CD14-positive monocyte (primary cell): ENCODE measurements around the gene RRBP1. TPM values are rescaled to one million over a fixed set of nuclear protein-coding genes. Genes with fewer than 3 reads are reported as not detected.

ENCODE experiments used
- DNase-seq, 3 donors: peaks; one replicate each; pipeline ENCODE4 v3.0.0-alpha.2; 2011 to 2022
- H2AFZ ChIP-seq: 2 replicates; pipeline ENCODE4 v1.6.0; 2012; ENCODE audit warnings: mild to moderate bottlenecking, low read depth, low read length, inconsistent platforms; ENCODE audit not compliant: insufficient read depth, poor library complexity, severe bottlenecking
- H3K27ac ChIP-seq, 2 donors: 1 replicate in 1 of 2; 2 replicates in 1 of 2; pipeline ENCODE4 v1.5.1; 2012 to 2013; ENCODE audit warnings: low read length in 2 of 2, control low read depth in 1 of 2, inconsistent platforms in 1 of 2, low read depth in 1 of 2, mild to moderate bottlenecking in 1 of 2
- H3K27me3 ChIP-seq, 2 donors: one replicate each; pipeline versions ENCODE4 v1.6.0 to v1.6.1; 2011 to 2013; ENCODE audit warnings: low read length in 2 of 2; ENCODE audit not compliant: control insufficient read depth in 2 of 2, insufficient read depth in 2 of 2
- H3K36me3 ChIP-seq, 2 donors: replicated peaks in 1 of 2; 1 replicate in 1 of 2; 2 replicates in 1 of 2; pipeline versions ENCODE4 v1.5.1 to v1.6.1; 2012 to 2013; ENCODE audit warnings: low read length in 2 of 2, control low read depth in 1 of 2, inconsistent platforms in 1 of 2, mild to moderate bottlenecking in 1 of 2; ENCODE audit not compliant: insufficient read depth in 2 of 2, control insufficient read depth in 1 of 2
- H3K4me1 ChIP-seq, 2 donors: 1 replicate in 1 of 2; 2 replicates in 1 of 2; pipeline versions ENCODE4 v1.5.1 to v1.6.1; 2012 to 2013; ENCODE audit warnings: low read length in 2 of 2, control low read depth in 1 of 2, inconsistent platforms in 1 of 2, mild to moderate bottlenecking in 1 of 2, moderate library complexity in 1 of 2; ENCODE audit not compliant: insufficient read depth in 2 of 2, control insufficient read depth in 1 of 2
- H3K4me2 ChIP-seq: replicated peaks from 2 replicates; pipeline ENCODE3; 2012; ENCODE audit warnings: low read length, moderate library complexity, mild to moderate bottlenecking; ENCODE audit not compliant: poor library complexity, severe bottlenecking; ENCODE audit errors: extremely low read depth
- H3K4me3 ChIP-seq, 3 experiments: fragments of 200-600 bp in 1 of 3; sonication (generic) in 1 of 3; replicated peaks in 1 of 3; 1 replicate in 2 of 3; 2 replicates in 1 of 3; pipeline ENCODE4 v1.5.1; 2011 to 2013; ENCODE audit warnings: low read length in 3 of 3, mild to moderate bottlenecking in 3 of 3, control low read depth in 2 of 3, low read depth in 2 of 3, inconsistent platforms in 1 of 3, moderate library complexity in 1 of 3
- H3K79me2 ChIP-seq: 2 replicates; pipeline ENCODE4 v1.6.0; 2012; ENCODE audit warnings: mild to moderate bottlenecking, control low read depth, inconsistent platforms, low read length, moderate library complexity; ENCODE audit not compliant: insufficient read depth
- H3K9ac ChIP-seq: 2 replicates; pipeline ENCODE4 v1.6.0; 2017; ENCODE audit warnings: low read length, mild to moderate bottlenecking; ENCODE audit not compliant: insufficient read depth, poor library complexity, severe bottlenecking
- H3K9me3 ChIP-seq, 2 donors: replicated peaks in 1 of 2; 1 replicate in 1 of 2; 2 replicates in 1 of 2; pipeline versions ENCODE4 v1.5.1 to v1.6.1; 2012 to 2013; ENCODE audit warnings: low read length in 2 of 2, control low read depth in 1 of 2; ENCODE audit not compliant: control insufficient read depth in 1 of 2, insufficient read depth in 1 of 2
- H4K20me1 ChIP-seq: 2 replicates; pipeline ENCODE4 v1.6.0; 2012; ENCODE audit warnings: mild to moderate bottlenecking, low read length, control low read depth, moderate library complexity; ENCODE audit not compliant: insufficient read depth
- H3K27ac Mint-ChIP-seq, 7 donors: one replicate each; pipeline ENCODE4 v1.8.0; 2020; ENCODE audit warnings: mild to moderate bottlenecking in 7 of 7, mixed read lengths in 7 of 7, moderate library complexity in 6 of 7, inconsistent platforms in 2 of 7
- H3K27me3 Mint-ChIP-seq, 3 donors: one replicate each; pipeline ENCODE4 v1.8.0; 2021 to 2022; ENCODE audit warnings: low read depth in 3 of 3, mild to moderate bottlenecking in 3 of 3, mixed read lengths in 3 of 3, moderate library complexity in 3 of 3, inconsistent platforms in 1 of 3
- H3K36me3 Mint-ChIP-seq, 2 donors: one replicate each; pipeline ENCODE4 v1.8.0; 2020; ENCODE audit warnings: mixed read lengths in 2 of 2, inconsistent platforms in 1 of 2, mild to moderate bottlenecking in 1 of 2
- H3K4me1 Mint-ChIP-seq: one replicate; pipeline ENCODE4 v1.8.0; 2020; ENCODE audit warnings: mild to moderate bottlenecking, mixed read lengths
- H3K4me3 Mint-ChIP-seq, 2 donors: one replicate each; pipeline ENCODE4 v1.8.0; 2020; ENCODE audit warnings: mild to moderate bottlenecking in 2 of 2, mixed read lengths in 2 of 2, moderate library complexity in 1 of 2
- H3K9me3 Mint-ChIP-seq, 7 donors: one replicate each; pipeline ENCODE4 v1.8.0; 2020 to 2022; ENCODE audit warnings: mixed read lengths in 7 of 7, mild to moderate bottlenecking in 6 of 7, moderate library complexity in 6 of 7, inconsistent platforms in 2 of 7
- CTCF ChIP-seq: fragments of 200-600 bp; IDR thresholded peaks from one replicate; pipeline ENCODE4 v1.8.0; 2022; ENCODE audit warnings: antibody characterized with exemption, mild to moderate bottlenecking
- WGBS: methylation state at CpG from one replicate; pipeline ENCODE4 v1.1.5; 2013; ENCODE audit warnings: missing lambda C conversion rate; ENCODE audit not compliant: insufficient coverage; 5-methylcytosine and 5-hydroxymethylcytosine counted together
- intact Hi-C, 2 donors: fragments of 100-400 bp; cut with micrococcal nuclease; formaldehyde crosslinking; loops; one replicate each; pipeline versions ENCODE4 v1.15.0 to v1.15.1; 2023
- polyA plus RNA-seq, 3 donors: library from polyadenylated mRNA; depleted of rRNA in 1 of 3; unstranded in 2 of 3; stranded (reverse) in 1 of 3; fragments of 300-500 nt in 2 of 3; fragments of >200 nt in 1 of 3; fragmentation: Illumina TruSeq in 2 of 3; gene quantifications; 1 replicate in 2 of 3; 2 replicates in 1 of 3; pipeline ENCODE4 v1.2.3, GENCODE V29; 2012 to 2021

Gene RRBP1
- polyA plus RNA-seq, 3 donors = 4.7 to 22.2 (median 7.5) TPM

GRCh38 chr20:17589161-17589834 lies 92.7 kb downstream of the RRBP1 start:
- H3K4me3 Mint-ChIP-seq = no peak overlapping the region
- Histone ChIP-seq H3K4me3 (no peak overlapping the region), H3K9me3 (no peaks in the 10 kb centered on the region), H3K27me3 (no peaks in the 10 kb centered on the region), H3K9ac (no peak overlapping the region), H4K20me1 (no peaks in the 10 kb centered on the region), H3K79me2 (no peaks in the 10 kb centered on the region), H3K4me2 (no peak overlapping the region), H3K4me1 (no peaks in the 10 kb centered on the region), H2AFZ (no peak overlapping the region), H3K27ac (no peak overlapping the region), H3K36me3 (no peaks in the 10 kb centered on the region)
- TF ChIP-seq CTCF = no peak
- peaks cover 2% of the 10 kb centered on the region for H3K4me1 Mint-ChIP-seq
- WGBS = 94% methylated on average over 3 of the region's 8 CpGs
- H3K27me3 Mint-ChIP-seq = no peaks in the 10 kb centered on the region
- H3K36me3 Mint-ChIP-seq = peaks cover 2% of the 10 kb centered on the region in 2 donors
- intact Hi-C loops = no loop called here
- DNase-seq = no peak
- H3K9me3 Mint-ChIP-seq = peaks cover 0 to 3% (median 0%) of the 10 kb centered on the region in 7 donors
- H3K27ac Mint-ChIP-seq = no peak overlapping the region

- no peak for TF ChIP-seq CTCF
- peaks cover 2% of the 10 kb centered on the region for H3K4me1 Mint-ChIP-seq
- H3K27me3 ChIP-seq = no peaks in the 10 kb centered on the region
- no peaks in the 10 kb centered on the region for H3K9me3 ChIP-seq
- H2AFZ ChIP-seq = no peak overlapping the region
- H3K9ac ChIP-seq = no peak overlapping the region
- no peaks in the 10 kb centered on the region for H3K36me3 ChIP-seq
- DNase-seq = no peak
- no peak overlapping the region for H3K27ac ChIP-seq
- 87% methylated on average over 3 of the region's 3 CpGs for WGBS
- H3K4me3 Mint-ChIP-seq = no peak overlapping the region
- H3K27me3 Mint-ChIP-seq = no peaks in the 10 kb centered on the region
- no peak overlapping the region for H3K27ac Mint-ChIP-seq
- no peak overlapping the region for H3K4me3 ChIP-seq
- H3K9me3 Mint-ChIP-seq = peaks cover 0 to 3% (median 0%) of the 10 kb centered on the region in 7 donors
- peaks cover 2% of the 10 kb centered on the region in 2 donors for H3K36me3 Mint-ChIP-seq
- no peaks in the 10 kb centered on the region for H3K4me1 ChIP-seq
- intact Hi-C loops = no loop called here
- no peaks in the 10 kb centered on the region for H4K20me1 ChIP-seq
- H3K79me2 ChIP-seq = no peaks in the 10 kb centered on the region
- H3K4me2 ChIP-seq = no peak overlapping the region
Measured at GRCh38 chr20:17587824-17588223, 94.2 kb downstream of the RRBP1 start.
